ENCODE data around the gene GPX1.

GRCh38 chr3:49389297-49389696 lies 31.1 kb upstream of the GPX1 start:
- TF ChIP-seq POLR2AphosphoS5 (IDR thresholded peaks at IDR 0.05): no peak
- no peak for TF ChIP-seq CTCF (IDR thresholded peaks at IDR 0.05; ENCODE audit: poor library complexity, severe bottlenecking)
- TF ChIP-seq EZH2 (IDR thresholded peaks at IDR 0.05; ENCODE audit: borderline replicate concordance, insufficient read depth, low read length, poor library complexity, severe bottlenecking): no peak
- no peak for TF ChIP-seq EP300 (conservative IDR thresholded peaks at IDR 0.05; ENCODE audit: poor library complexity, severe bottlenecking)
- no peak for TF ChIP-seq RAD21 (conservative IDR thresholded peaks at IDR 0.05)
- no peak for TF ChIP-seq MXI1 (conservative IDR thresholded peaks at IDR 0.05; ENCODE audit: poor library complexity, severe bottlenecking)
- TF ChIP-seq REST (IDR thresholded peaks at IDR 0.05; ENCODE audit: borderline replicate concordance): no peak
